Measurements from ENCODE around the gene TAF13. TPM values are rescaled to one million over a fixed set of nuclear protein-coding genes. Genes with fewer than 3 reads are reported as not detected.
"Not testable (repeated sequence)": the region's sequence is repeated elsewhere in the genome, so short reads cannot be mapped to it uniquely, and the experiment has no call there.

The TAF13 gene
- total RNA-seq, 1 donor from 2014 or later, result 143 TPM

DNA sequence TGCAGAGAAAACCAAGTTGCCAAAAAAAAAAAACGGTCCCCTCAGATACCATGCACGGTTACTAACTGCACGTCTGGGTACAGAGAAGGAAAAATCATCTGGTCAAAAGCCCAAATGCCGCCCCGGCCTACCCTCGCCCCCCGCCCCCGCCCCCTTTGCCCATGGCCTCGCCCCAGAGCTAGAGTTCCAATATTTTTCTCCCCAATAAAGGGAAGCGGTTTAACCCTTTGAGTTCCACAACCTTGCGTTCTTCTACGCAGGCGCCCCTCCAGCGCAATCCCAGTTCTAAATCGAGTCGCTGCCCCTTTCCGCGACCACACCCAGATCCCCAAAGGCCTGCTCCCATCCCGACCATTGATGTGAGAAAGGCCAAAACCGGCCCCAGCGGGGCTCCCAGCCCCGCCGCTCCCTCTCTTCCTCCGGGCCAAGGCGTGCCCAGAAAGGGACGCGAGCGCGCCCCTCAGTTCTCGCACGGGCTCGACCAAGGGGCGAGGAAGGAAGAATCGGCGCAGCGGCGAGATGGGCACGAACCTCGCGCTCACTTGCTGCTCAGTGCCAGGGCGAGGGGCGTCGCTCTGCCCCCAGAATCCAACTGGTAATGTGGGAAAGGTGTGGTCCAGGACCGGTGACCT lies 34.7 kb downstream of the TAF13 start:
- H3K9ac ChIP-seq (ENCODE audit: low read length), result peak overlapping the region; percentile 87
- Mint-ChIP-seq H3K4me3 (ENCODE audit: unreplicated experiment) (peak overlapping the region; percentile 89), H3K27ac (ENCODE audit: unreplicated experiment) (peak overlapping the region; percentile 66), H3K9me3 (ENCODE audit: unreplicated experiment) (no peaks in the 10 kb centered on the region), H3K4me1 (ENCODE audit: low read depth, unreplicated experiment) (no peaks in the 10 kb centered on the region), H3K36me3 (ENCODE audit: low read depth, unreplicated experiment) (peaks cover 2% of the 10 kb centered on the region), H3K27me3 (ENCODE audit: low read depth, unreplicated experiment) (no peaks in the 10 kb centered on the region)
- H4K20me1 ChIP-seq (ENCODE audit: insufficient read depth, low read length), result peaks cover 26% of the 10 kb centered on the region
- no peaks in the 10 kb centered on the region for H3K36me3 ChIP-seq (ENCODE audit: insufficient read depth, low read length)
- DNase-seq (ENCODE audit: low read depth), result no peak
- peak overlapping the region; percentile 64 for H3K27ac ChIP-seq (ENCODE audit: low read depth, low read length)
- H3K4me3 ChIP-seq (ENCODE audit: insufficient read depth, low read depth, low read length), result peak overlapping the region; percentile 89
- peak overlapping the region; percentile 74 for H2AFZ ChIP-seq (ENCODE audit: low read depth, low read length)
- peaks cover 9% of the 10 kb centered on the region for H3K4me1 ChIP-seq (ENCODE audit: insufficient read depth, low read length)
- TF ChIP-seq, protein P1, sequence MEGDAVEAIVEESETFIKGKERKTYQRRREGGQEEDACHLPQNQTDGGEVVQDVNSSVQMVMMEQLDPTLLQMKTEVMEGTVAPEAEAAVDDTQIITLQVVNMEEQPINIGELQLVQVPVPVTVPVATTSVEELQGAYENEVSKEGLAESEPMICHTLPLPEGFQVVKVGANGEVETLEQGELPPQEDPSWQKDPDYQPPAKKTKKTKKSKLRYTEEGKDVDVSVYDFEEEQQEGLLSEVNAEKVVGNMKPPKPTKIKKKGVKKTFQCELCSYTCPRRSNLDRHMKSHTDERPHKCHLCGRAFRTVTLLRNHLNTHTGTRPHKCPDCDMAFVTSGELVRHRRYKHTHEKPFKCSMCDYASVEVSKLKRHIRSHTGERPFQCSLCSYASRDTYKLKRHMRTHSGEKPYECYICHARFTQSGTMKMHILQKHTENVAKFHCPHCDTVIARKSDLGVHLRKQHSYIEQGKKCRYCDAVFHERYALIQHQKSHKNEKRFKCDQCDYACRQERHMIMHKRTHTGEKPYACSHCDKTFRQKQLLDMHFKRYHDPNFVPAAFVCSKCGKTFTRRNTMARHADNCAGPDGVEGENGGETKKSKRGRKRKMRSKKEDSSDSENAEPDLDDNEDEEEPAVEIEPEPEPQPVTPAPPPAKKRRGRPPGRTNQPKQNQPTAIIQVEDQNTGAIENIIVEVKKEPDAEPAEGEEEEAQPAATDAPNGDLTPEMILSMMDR (IDR thresholded peaks at IDR 0.05; ENCODE audit: insufficient read depth, low read depth, low read length), result no peak
- TF ChIP-seq EZH2 (IDR thresholded peaks at IDR 0.05; ENCODE audit: insufficient read depth, low read length), result no peak
- peaks cover 49% of the 10 kb centered on the region for H3K79me2 ChIP-seq (ENCODE audit: insufficient read depth, low read length)
- H3K27me3 ChIP-seq (ENCODE audit: insufficient read depth, low read length), result no peaks in the 10 kb centered on the region
- no peaks in the 10 kb centered on the region for H3K9me3 ChIP-seq (ENCODE audit: insufficient read depth, low read depth, low read length)
- FAIRE-seq, result no peak
- peak overlapping the region; percentile 92 for H3K4me2 ChIP-seq (ENCODE audit: low read length)

DNA sequence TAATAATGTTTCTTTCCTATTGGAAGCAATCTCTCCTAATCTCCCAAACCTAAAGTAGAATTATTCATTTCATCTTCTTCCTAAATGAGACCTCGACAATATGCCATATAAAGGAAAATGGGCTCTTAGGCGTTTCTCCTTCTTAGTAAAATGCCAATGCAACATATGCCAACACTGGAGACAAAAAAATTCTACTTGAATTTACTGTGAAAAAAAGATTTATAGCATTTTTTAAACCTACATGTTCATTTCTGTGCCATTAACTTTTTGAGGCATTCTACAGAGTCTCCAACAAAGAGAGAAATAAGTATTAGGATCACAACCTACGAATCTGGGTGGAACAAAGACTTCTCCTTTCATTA lies 35.2 kb downstream of the TAF13 start:
- peaks cover 9% of the 10 kb centered on the region for H3K4me1 ChIP-seq (ENCODE audit: insufficient read depth, low read length)
- peak overlapping the region; percentile 89 for H3K4me3 Mint-ChIP-seq (ENCODE audit: unreplicated experiment)
- DNase-seq (ENCODE audit: low read depth), result no peak
- FAIRE-seq, result no peak
- H3K27me3 Mint-ChIP-seq (ENCODE audit: low read depth, unreplicated experiment), result no peaks in the 10 kb centered on the region
- no peak overlapping the region for H2AFZ ChIP-seq (ENCODE audit: low read depth, low read length)
- peak overlapping the region; percentile 92 for H3K4me2 ChIP-seq (ENCODE audit: low read length)
- H3K4me3 ChIP-seq (ENCODE audit: insufficient read depth, low read depth, low read length), result peak overlapping the region; percentile 89
- peak overlapping the region; percentile 66 for H3K27ac Mint-ChIP-seq (ENCODE audit: unreplicated experiment)
- no peaks in the 10 kb centered on the region for H3K4me1 Mint-ChIP-seq (ENCODE audit: low read depth, unreplicated experiment)
- H3K36me3 Mint-ChIP-seq (ENCODE audit: low read depth, unreplicated experiment), result peaks cover 4% of the 10 kb centered on the region
- H3K9me3 Mint-ChIP-seq (ENCODE audit: unreplicated experiment), result no peaks in the 10 kb centered on the region
- no peaks in the 10 kb centered on the region for H3K9me3 ChIP-seq (ENCODE audit: insufficient read depth, low read depth, low read length)
- H3K79me2 ChIP-seq (ENCODE audit: insufficient read depth, low read length), result peaks cover 54% of the 10 kb centered on the region
- H3K9ac ChIP-seq (ENCODE audit: low read length), result peak overlapping the region; percentile 87
- no peaks in the 10 kb centered on the region for H3K27me3 ChIP-seq (ENCODE audit: insufficient read depth, low read length)
- H3K36me3 ChIP-seq (ENCODE audit: insufficient read depth, low read length), result no peaks in the 10 kb centered on the region
- no peak overlapping the region for H3K27ac ChIP-seq (ENCODE audit: low read depth, low read length)
- peaks cover 28% of the 10 kb centered on the region for H4K20me1 ChIP-seq (ENCODE audit: insufficient read depth, low read length)
- TF ChIP-seq EZH2 (IDR thresholded peaks at IDR 0.05; ENCODE audit: insufficient read depth, low read length), result no peak
- TF ChIP-seq, protein P1 (IDR thresholded peaks at IDR 0.05; ENCODE audit: insufficient read depth, low read depth, low read length), result no peak

DNA sequence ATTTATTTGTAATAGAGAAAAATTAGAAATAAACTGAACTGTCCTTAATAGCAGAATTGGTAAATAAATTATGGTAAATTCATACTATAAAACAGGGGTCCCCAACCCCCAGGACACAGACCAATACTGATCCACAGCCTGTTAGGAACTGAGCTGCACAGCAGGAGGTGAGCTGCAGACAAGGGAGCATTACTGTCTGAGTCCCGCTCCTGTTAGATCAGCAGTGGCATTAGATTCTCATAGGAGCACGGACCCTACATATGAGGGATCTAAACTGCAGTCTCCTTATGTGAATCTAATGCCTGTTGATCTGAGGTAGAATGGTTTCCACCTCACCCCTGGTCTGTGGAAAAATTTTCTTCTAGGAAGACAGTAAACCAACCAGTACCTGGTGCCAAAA lies 41.4 kb downstream of the TAF13 start:
- Histone ChIP-seq H3K4me2 (ENCODE audit: low read length) (no peak overlapping the region), H3K79me2 (ENCODE audit: insufficient read depth, low read length) (peaks cover 88% of the 10 kb centered on the region), H3K4me3 (ENCODE audit: insufficient read depth, low read depth, low read length) (no peak overlapping the region), H3K27me3 (ENCODE audit: insufficient read depth, low read length) (no peaks in the 10 kb centered on the region), H3K27ac (ENCODE audit: low read depth, low read length) (no peak overlapping the region), H3K9ac (ENCODE audit: low read length) (no peak overlapping the region), H2AFZ (ENCODE audit: low read depth, low read length) (no peak overlapping the region), H3K9me3 (ENCODE audit: insufficient read depth, low read depth, low read length) (no peaks in the 10 kb centered on the region), H3K4me1 (ENCODE audit: insufficient read depth, low read length) (no peaks in the 10 kb centered on the region), H4K20me1 (ENCODE audit: insufficient read depth, low read length) (peaks cover 54% of the 10 kb centered on the region), H3K36me3 (ENCODE audit: insufficient read depth, low read length) (no peaks in the 10 kb centered on the region)
- Mint-ChIP-seq H3K4me1 (ENCODE audit: low read depth, unreplicated experiment) (no peaks in the 10 kb centered on the region), H3K4me3 (ENCODE audit: unreplicated experiment) (no peak overlapping the region), H3K9me3 (ENCODE audit: unreplicated experiment) (no peaks in the 10 kb centered on the region), H3K27me3 (ENCODE audit: low read depth, unreplicated experiment) (no peaks in the 10 kb centered on the region), H3K27ac (ENCODE audit: unreplicated experiment) (no peak overlapping the region), H3K36me3 (ENCODE audit: low read depth, unreplicated experiment) (peaks cover 4% of the 10 kb centered on the region)
- no peak for FAIRE-seq
- TF ChIP-seq, protein P1 (IDR thresholded peaks at IDR 0.05; ENCODE audit: insufficient read depth, low read depth, low read length), result no peak
- no peak for TF ChIP-seq EZH2 (IDR thresholded peaks at IDR 0.05; ENCODE audit: insufficient read depth, low read length)
- no peak for DNase-seq (ENCODE audit: low read depth)

DNA sequence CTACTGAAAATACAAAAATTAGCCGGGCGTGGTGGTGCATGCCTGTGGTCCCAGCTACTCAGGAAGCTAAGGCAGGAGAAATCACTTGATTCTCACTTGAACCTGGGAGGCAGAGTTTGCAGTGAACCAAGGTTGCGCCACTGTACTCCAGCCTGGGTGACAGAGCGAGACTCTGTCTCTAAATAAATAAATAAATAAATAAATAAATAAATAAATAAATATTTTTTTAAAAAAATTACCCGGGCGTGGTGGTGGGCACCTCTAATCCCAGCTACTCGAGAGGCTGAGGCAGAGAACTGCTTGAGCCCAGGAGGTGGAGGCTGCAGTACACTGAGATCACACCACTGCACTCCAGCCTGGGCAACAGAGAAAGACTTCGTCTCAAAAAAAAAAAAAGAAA lies 46.3 kb downstream of the TAF13 start:
- H3K36me3 ChIP-seq (ENCODE audit: insufficient read depth, low read length); H3K9me3 ChIP-seq (ENCODE audit: insufficient read depth, low read depth, low read length); H2AFZ ChIP-seq (ENCODE audit: low read depth, low read length); H3K4me3 Mint-ChIP-seq (ENCODE audit: unreplicated experiment); H3K9me3 Mint-ChIP-seq (ENCODE audit: unreplicated experiment); H3K27me3 Mint-ChIP-seq (ENCODE audit: low read depth, unreplicated experiment); H3K27me3 ChIP-seq (ENCODE audit: insufficient read depth, low read length); H3K36me3 Mint-ChIP-seq (ENCODE audit: low read depth, unreplicated experiment); H3K9ac ChIP-seq (ENCODE audit: low read length); H3K27ac Mint-ChIP-seq (ENCODE audit: unreplicated experiment); DNase-seq (ENCODE audit: low read depth); H3K4me3 ChIP-seq (ENCODE audit: insufficient read depth, low read depth, low read length); H3K4me2 ChIP-seq (ENCODE audit: low read length); H3K27ac ChIP-seq (ENCODE audit: low read depth, low read length); FAIRE-seq; H3K4me1 Mint-ChIP-seq (ENCODE audit: low read depth, unreplicated experiment); H3K4me1 ChIP-seq (ENCODE audit: insufficient read depth, low read length): not testable (repeated sequence)
- Histone ChIP-seq H3K79me2 (ENCODE audit: insufficient read depth, low read length) (peaks cover 79% of the 10 kb centered on the region), H4K20me1 (ENCODE audit: insufficient read depth, low read length) (peaks cover 46% of the 10 kb centered on the region)
